SK-N-SH treated with all-trans-retinoic acid at 6 μM for 48 hours (cell line): Measurements from ENCODE around the gene ASCL5.

Experiments used
- ATAC-seq: fragments of 200-7000 bp; cut with Tn5 transposase; 3 replicates; pipeline ENCODE4 v1.9.1; 2020; ENCODE audit warnings: mild to moderate bottlenecking, moderate library complexity
- ARNTL ChIP-seq: fragments of 450-650 bp; formaldehyde crosslinking; IDR thresholded peaks from 2 replicates; pipeline ENCODE4 v1.5.0; 2020; ENCODE audit warnings: low read depth, mild to moderate bottlenecking, moderate library complexity, borderline replicate concordance
- CSDC2 ChIP-seq: fragments of 250-450 bp; sonication (Bioruptor Pico); IDR thresholded peaks from 2 replicates; pipeline ENCODE4 v1.5.0; 2020; ENCODE audit warnings: mild to moderate bottlenecking, moderate library complexity
- ESRRG ChIP-seq: fragments of 250-450 bp; sonication (Bioruptor Pico); IDR thresholded peaks from 2 replicates; pipeline ENCODE4 v1.6.1; 2021; ENCODE audit warnings: mild to moderate bottlenecking
- GLIS3 ChIP-seq: fragments of 250-450 bp; sonication (Bioruptor Pico); IDR thresholded peaks from 2 replicates; pipeline ENCODE4 v1.5.0; 2020; ENCODE audit warnings: mild to moderate bottlenecking, moderate library complexity
- ISL1 ChIP-seq: fragments of 250-450 bp; sonication (Bioruptor Pico); IDR thresholded peaks from 2 replicates; pipeline ENCODE4 v2.1.2; 2022; ENCODE audit warnings: mild to moderate bottlenecking, moderate library complexity
- OSR1 ChIP-seq: fragments of 250-450 bp; sonication (Bioruptor Pico); IDR thresholded peaks from 2 replicates; pipeline ENCODE4 v1.8.0; 2022; ENCODE audit warnings: moderate library complexity, mild to moderate bottlenecking, inconsistent platforms
- PPARA ChIP-seq: fragments of 250-450 bp; sonication (Bioruptor Pico); IDR thresholded peaks from 2 replicates; pipeline ENCODE4 v1.5.0; 2020; ENCODE audit warnings: mild to moderate bottlenecking, borderline replicate concordance
- RARB ChIP-seq: fragments of 250-450 bp; sonication (Bioruptor Pico); IDR thresholded peaks from 2 replicates; pipeline ENCODE4 v1.8.0; 2021; ENCODE audit warnings: mild to moderate bottlenecking, moderate library complexity
- SNAI2 ChIP-seq: fragments of 250-450 bp; sonication (Bioruptor Pico); IDR thresholded peaks from 2 replicates; pipeline ENCODE4 v1.5.0; 2020; ENCODE audit warnings: mild to moderate bottlenecking, moderate library complexity
- TCF4 ChIP-seq: fragments of 250-450 bp; sonication (Bioruptor Pico); IDR thresholded peaks from 2 replicates; pipeline ENCODE4 v1.8.0; 2021; ENCODE audit warnings: mild to moderate bottlenecking, moderate library complexity, borderline replicate concordance
- TOX ChIP-seq: fragments of 250-450 bp; sonication (Bioruptor Pico); IDR thresholded peaks from 2 replicates; pipeline ENCODE4 v1.8.0; 2021; ENCODE audit warnings: mild to moderate bottlenecking, moderate library complexity, borderline replicate concordance
- ZC3H10 ChIP-seq: fragments of 250-450 bp; sonication (Bioruptor Pico); IDR thresholded peaks from 2 replicates; pipeline ENCODE4 v1.5.1; 2021; ENCODE audit warnings: mild to moderate bottlenecking, moderate library complexity
- ZFP3 ChIP-seq: fragments of 250-450 bp; sonication (Bioruptor Pico); IDR thresholded peaks from 2 replicates; pipeline ENCODE4 v1.5.0; 2020; ENCODE audit warnings: mild to moderate bottlenecking, moderate library complexity
- ZFP30 ChIP-seq: fragments of 450-650 bp; formaldehyde crosslinking; IDR thresholded peaks from 2 replicates; pipeline ENCODE4 v1.5.0; 2022; ENCODE audit warnings: mild to moderate bottlenecking, moderate library complexity
- ZNF565 ChIP-seq: fragments of 450-650 bp; formaldehyde crosslinking; conservative IDR thresholded peaks from 2 replicates; pipeline ENCODE4 v1.5.0; 2020; ENCODE audit warnings: low read depth, mild to moderate bottlenecking, moderate library complexity
- ZNF70 ChIP-seq: fragments of 450-650 bp; formaldehyde crosslinking; IDR thresholded peaks from 2 replicates; pipeline ENCODE4 v1.5.0; 2020; ENCODE audit warnings: mild to moderate bottlenecking, moderate library complexity
- ZNF8 ChIP-seq: fragments of 450-650 bp; formaldehyde crosslinking; IDR thresholded peaks from 2 replicates; pipeline ENCODE4 v1.5.0; 2020; ENCODE audit warnings: mild to moderate bottlenecking, moderate library complexity
- TF ChIP-seq, protein P1 (sequence below): fragments of 250-450 bp; sonication (Bioruptor Pico); IDR thresholded peaks from 2 replicates; pipeline ENCODE4 v1.8.0; 2020; ENCODE audit warnings: mild to moderate bottlenecking, moderate library complexity, borderline replicate concordance
- TF ChIP-seq, protein P2 (sequence below): fragments of 250-450 bp; sonication (Bioruptor Pico); IDR thresholded peaks from 2 replicates; pipeline ENCODE4 v1.8.0; 2021; ENCODE audit warnings: low read depth, mild to moderate bottlenecking, moderate library complexity, borderline replicate concordance
- TF ChIP-seq, protein P3 (sequence below): fragments of 250-450 bp; sonication (Bioruptor Pico); IDR thresholded peaks from 2 replicates; pipeline ENCODE4 v1.5.0; 2020; ENCODE audit warnings: mild to moderate bottlenecking, moderate library complexity

The ASCL5 gene

DNA sequence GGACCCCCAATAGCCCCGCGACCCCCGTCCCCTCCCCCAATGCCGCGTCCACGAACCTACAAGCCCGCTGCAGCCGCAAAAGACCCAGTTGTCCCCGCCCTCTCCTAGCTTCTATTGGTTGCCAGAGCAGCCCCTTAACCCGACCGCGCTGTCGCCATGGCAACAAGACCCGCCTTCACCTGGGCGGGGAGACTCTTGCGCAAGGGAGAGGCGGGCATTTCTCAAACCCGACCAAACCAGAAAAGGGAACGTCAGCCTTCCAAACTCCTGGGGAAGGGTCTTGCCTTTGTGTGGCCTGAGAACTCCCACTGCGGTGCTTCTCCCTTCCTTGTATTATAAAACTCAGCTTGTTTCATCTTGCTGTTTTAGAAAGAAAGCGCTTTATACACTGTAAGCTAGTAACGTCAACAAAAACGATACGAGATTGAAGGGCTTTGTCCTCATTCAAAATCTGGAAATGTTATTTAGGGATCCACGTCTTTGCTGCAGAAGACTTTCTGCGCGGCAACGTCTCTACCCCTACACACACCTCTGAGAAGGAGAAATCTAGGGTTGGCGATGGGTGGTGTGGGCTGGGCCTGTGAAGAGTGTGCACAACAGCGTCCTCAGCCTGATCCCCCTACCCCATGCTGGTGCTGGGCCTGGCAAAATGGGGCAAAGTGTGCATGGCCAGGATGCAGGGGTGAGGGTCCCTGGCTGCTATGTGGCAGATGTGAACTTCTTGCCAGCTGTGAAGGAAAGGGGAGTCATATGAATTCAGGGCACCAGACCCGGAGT is 27.6 kb upstream of the ASCL5 start, which contains the start of gene TMEM9:
TMEM9 (minus strand) TSS at position 86 of the 777 bp plus-strand sequence. CDS start 551 bp downstream, outside the sequence.
- TF ChIP-seq ARNTL (CRISPR knock-in tag) (no peak), TCF4 (CRISPR knock-in tag) (no peak), ZNF8 (CRISPR knock-in tag) (no peak), PPARA (no peak), ZNF565 (no peak), ZFP3 (CRISPR knock-in tag) (no peak), ISL1 (CRISPR knock-in tag) (no peak), ZNF70 (CRISPR knock-in tag) (no peak)
- TF ChIP-seq, protein P1, sequence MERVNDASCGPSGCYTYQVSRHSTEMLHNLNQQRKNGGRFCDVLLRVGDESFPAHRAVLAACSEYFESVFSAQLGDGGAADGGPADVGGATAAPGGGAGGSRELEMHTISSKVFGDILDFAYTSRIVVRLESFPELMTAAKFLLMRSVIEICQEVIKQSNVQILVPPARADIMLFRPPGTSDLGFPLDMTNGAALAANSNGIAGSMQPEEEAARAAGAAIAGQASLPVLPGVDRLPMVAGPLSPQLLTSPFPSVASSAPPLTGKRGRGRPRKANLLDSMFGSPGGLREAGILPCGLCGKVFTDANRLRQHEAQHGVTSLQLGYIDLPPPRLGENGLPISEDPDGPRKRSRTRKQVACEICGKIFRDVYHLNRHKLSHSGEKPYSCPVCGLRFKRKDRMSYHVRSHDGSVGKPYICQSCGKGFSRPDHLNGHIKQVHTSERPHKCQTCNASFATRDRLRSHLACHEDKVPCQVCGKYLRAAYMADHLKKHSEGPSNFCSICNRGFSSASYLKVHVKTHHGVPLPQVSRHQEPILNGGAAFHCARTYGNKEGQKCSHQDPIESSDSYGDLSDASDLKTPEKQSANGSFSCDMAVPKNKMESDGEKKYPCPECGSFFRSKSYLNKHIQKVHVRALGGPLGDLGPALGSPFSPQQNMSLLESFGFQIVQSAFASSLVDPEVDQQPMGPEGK (CRISPR knock-in tag): no peak
- ATAC-seq: peak; percentile 97

DNA sequence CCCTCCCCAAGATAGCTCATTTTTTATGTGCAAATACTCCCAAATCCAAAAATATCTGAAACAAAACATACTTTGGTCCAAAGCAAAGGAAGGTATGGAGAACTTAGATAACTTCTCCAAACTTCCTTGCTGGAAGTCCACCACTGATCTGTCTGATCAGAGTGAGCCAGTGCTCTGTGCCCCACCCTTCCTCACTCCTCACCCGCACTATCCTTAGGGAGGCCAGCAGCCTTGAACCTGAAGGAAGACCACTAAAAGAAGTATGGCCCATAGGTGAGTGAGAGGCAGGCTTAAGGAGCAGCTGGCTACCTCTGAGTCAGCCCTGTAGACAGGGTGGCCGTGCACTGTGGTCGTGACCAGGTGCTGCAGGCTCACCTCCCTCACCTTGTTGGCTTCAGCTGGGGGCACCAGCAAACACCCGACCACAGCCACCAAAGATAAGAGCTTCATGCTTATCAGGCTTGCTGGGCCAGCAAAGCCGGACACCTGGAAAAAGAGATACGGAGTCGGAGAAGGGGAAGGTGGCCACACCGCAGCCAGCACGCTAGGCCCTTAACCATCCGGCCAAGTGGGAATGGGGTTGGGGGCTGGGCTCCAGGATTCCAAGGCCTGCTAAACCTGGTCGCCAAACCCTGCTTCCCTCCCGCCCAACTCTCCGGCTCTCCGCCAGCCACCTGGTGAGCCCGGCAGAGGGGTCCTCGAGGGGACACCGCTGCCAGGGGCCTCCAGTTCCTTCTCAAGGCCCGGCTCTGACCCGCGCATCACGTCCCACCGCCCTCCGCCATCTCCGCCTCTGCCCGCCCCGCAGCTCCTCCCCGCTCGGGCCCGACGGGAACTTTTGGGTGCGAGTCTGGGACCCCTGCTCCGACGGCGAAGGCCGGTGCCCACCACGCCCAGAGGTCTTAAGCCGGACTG is 26.7 kb upstream of the ASCL5 start:
- ATAC-seq: peak; percentile 94
- 0 out of 2 replicates have a peak, but pooled peaks have one; percentile 55 for TF ChIP-seq ZC3H10 (CRISPR knock-in tag)
- TF ChIP-seq, protein P2, sequence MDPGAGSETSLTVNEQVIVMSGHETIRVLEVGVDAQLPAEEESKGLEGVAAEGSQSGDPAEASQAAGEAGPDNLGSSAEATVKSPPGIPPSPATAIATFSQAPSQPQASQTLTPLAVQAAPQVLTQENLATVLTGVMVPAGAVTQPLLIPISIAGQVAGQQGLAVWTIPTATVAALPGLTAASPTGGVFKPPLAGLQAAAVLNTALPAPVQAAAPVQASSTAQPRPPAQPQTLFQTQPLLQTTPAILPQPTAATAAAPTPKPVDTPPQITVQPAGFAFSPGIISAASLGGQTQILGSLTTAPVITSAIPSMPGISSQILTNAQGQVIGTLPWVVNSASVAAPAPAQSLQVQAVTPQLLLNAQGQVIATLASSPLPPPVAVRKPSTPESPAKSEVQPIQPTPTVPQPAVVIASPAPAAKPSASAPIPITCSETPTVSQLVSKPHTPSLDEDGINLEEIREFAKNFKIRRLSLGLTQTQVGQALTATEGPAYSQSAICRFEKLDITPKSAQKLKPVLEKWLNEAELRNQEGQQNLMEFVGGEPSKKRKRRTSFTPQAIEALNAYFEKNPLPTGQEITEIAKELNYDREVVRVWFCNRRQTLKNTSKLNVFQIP (CRISPR knock-in tag): no peak
- TF ChIP-seq, all 23 proteins: peak for 1

DNA sequence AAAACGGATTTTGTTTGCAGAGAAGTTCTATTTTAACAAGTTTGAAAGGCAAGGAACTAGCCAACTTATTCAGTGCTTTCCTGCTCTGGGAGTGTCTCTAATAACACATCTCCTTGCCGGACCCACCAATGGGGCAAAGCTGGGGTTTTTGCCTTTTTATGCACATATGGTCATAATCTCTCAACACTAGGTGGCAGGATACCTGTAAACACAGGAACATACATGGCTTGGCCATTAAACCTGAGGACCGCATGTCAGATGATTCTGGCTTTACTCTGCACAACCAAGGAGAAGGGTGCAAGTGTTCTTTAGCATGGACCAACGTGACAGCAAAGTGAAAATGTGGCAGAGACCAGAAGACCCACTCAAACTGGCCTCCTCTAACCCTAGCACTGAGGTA is 22.4 kb upstream of the ASCL5 start:
- TF ChIP-seq, protein P3, sequence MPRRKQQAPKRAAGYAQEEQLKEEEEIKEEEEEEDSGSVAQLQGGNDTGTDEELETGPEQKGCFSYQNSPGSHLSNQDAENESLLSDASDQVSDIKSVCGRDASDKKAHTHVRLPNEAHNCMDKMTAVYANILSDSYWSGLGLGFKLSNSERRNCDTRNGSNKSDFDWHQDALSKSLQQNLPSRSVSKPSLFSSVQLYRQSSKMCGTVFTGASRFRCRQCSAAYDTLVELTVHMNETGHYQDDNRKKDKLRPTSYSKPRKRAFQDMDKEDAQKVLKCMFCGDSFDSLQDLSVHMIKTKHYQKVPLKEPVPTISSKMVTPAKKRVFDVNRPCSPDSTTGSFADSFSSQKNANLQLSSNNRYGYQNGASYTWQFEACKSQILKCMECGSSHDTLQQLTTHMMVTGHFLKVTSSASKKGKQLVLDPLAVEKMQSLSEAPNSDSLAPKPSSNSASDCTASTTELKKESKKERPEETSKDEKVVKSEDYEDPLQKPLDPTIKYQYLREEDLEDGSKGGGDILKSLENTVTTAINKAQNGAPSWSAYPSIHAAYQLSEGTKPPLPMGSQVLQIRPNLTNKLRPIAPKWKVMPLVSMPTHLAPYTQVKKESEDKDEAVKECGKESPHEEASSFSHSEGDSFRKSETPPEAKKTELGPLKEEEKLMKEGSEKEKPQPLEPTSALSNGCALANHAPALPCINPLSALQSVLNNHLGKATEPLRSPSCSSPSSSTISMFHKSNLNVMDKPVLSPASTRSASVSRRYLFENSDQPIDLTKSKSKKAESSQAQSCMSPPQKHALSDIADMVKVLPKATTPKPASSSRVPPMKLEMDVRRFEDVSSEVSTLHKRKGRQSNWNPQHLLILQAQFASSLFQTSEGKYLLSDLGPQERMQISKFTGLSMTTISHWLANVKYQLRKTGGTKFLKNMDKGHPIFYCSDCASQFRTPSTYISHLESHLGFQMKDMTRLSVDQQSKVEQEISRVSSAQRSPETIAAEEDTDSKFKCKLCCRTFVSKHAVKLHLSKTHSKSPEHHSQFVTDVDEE: no peak
- TF ChIP-seq CSDC2 (CRISPR knock-in tag) (no peak), SNAI2 (CRISPR knock-in tag) (no peak), ESRRG (no peak), ZNF8 (CRISPR knock-in tag) (no peak), GLIS3 (CRISPR knock-in tag) (no peak), ARNTL (CRISPR knock-in tag) (no peak), ZFP3 (CRISPR knock-in tag) (no peak)
- peak; percentile 38 for ATAC-seq

DNA sequence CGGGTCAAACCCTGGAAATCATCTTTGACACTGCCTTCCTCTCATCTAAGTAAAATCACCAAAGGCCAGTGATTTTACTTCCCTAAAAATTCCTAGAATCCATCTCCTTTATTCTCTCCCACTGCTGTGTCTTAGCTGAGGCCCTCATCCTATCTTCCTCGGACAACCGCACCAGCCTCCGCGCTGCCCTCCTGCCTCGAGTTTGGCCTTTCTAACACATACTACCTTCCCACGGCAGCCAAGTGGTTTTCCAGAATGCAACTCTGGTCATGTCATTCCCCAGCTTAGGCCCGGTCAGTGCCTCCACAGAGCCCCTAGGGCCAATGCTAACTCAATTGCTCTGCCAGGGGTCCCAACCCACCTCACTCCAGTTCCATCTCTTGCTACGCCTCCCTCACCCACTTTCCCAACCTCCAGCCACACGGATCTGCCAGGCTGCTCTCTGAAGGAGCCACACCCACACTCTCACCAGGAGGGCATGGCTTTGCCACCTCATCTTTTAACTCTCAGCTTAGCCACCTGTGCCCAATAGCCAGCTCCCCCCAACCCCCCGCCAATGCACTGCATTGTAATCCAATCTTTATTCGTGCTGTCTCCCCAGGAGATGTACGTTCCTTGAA is 20.5 kb upstream of the ASCL5 start:
- ATAC-seq: no peak
- TF ChIP-seq ZNF565 (no peak), ISL1 (CRISPR knock-in tag) (no peak), ZFP30 (no peak), RARB (CRISPR knock-in tag) (no peak), CSDC2 (CRISPR knock-in tag) (no peak), TCF4 (CRISPR knock-in tag) (no peak), ZNF8 (CRISPR knock-in tag) (no peak), ZFP3 (CRISPR knock-in tag) (no peak), OSR1 (CRISPR knock-in tag) (no peak), SNAI2 (CRISPR knock-in tag) (no peak), ZC3H10 (CRISPR knock-in tag) (no peak), PPARA (no peak), TOX (CRISPR knock-in tag) (no peak), ESRRG (no peak)
- TF ChIP-seq, protein P2 (CRISPR knock-in tag): no peak
- TF ChIP-seq, protein P3: no peak
